ENCODE data around the gene ERF. TPM values are rescaled to one million over a fixed set of nuclear protein-coding genes. Genes with fewer than 3 reads are reported as not detected.
"Not testable (repeated sequence)": the region's sequence is repeated elsewhere in the genome, so short reads cannot be mapped to it uniquely, and the experiment has no call there.

Gene ERF
- polyA plus RNA-seq, 3 donors = 74.2 to 96.3 (median 86.2) TPM

DNA sequence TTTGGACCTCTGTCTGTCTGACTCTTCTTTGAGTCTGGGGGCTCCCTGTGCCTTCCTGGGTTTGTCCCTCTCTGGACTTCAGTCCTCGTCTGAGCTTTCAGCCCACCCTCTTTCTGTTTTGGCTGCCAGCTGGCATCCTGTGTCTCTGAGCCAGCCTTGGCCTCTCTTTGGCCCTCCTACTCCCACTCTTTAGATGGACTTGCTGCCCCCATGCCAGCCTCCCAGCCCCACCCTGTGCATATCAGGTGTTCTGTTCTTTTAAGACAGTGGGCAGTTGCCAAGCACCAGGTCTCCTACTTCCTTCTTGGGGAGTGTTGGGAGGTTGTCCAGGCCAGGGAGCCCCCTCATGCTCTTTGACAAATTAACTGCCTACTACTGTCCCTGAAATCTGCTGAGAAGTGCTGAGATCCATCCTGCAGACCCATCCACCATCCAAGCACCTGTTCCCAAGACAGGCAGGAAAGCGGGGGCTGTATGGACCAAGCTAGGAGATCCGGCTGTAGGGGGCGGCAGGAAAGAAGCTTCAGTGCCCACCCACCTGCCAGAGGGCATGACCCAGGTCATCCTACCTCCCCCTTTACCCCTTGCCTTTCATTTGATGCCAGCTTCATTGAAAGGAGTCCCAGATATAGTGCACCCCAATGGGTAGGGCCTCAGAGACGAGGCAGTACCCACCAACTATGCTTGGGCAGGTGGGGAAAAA is 23.7 kb upstream of the ERF start:
- DNase-seq = no peak

DNA sequence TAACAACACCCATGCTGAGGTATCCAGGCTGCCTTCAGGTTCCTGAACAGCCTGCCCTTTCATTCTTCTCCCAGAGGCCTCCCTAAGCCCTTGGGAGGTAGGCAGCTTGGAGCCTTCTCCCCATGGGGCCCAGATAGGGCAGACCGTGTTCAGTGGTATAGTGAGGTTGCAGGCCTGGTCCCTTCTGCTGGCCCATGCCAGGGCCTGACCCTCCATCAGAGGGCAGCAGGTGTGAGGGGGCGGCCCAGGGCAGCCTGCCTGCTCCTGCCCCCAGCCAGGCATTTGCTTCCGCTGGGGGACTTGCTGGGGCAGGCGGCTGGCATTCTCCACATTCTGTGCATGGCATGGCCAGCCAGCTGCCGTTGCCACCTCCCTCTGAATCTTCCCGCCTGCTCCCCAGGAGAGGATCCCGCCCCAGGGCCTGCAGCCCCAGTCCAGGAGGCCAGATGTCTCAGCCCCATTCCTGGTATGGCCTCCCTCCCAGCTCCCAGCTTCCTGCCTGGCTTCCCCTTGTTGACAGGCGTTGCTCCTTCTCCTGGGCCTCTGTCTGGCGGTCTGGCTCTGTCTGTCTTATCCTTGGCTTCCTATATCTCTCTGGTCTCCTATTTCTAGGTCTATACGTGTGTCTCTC is 23.0 kb upstream of the ERF start:
- no peak for DNase-seq

DNA sequence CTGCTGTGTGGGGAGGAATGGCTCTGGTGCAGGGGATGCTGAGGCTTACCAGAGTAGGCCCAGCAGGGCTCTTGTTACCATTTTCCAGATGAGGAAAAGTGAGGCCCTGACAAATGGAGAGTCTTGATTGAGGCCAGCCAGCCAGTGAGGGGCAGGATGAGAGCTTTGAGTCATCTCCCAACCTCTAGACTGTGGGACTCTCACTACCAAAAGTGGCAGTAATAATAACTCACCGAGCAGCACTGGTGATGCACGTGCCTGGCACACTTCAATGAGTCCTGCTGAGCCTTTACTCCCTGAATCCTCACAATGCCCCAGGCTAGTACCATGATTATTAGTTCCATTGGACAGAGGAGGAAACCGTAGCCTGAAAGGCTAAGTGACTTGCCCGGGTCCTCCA is 21.9 kb upstream of the ERF start:
- DNase-seq = no peak

DNA sequence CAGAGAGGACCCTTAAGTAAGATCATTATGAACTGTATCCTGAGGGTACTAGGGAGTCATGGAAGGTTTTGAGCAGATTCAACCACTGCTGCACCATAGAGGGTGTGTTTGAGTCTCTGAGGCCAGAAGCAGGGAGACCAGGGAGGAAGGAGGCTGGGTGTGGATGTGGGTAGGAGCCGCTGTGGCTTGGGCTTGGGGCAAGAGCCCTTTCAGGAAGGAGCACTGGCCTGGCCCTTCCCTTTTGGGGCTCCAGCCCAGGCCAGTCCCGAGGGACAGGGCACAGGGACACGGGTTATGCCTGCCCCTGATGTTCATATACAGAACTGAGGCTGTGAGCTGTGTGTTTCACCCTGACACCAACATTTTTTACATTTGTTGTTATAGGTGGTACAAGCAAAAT is 21.4 kb upstream of the ERF start:
- DNase-seq = no peak

DNA sequence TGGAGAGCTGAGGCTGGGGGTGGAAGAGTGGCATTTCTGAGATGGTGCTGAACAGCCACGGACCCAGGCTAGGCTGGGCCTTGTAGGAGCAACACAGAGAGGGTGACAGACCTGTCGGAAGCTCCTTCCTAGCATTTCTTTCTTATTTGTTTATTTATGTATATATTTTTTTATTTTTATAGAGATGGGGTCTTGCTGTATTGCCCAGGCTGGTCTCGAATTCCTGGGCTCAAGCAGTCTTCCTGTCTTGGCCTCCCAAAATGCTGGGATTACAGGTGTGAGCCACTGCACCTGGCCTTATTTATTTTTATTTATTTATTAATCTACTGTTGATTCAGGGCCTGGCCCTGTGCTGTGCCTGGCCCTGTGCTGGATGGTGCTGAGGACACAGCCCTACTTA is 20.6 kb upstream of the ERF start:
- DNase-seq = no peak

DNA sequence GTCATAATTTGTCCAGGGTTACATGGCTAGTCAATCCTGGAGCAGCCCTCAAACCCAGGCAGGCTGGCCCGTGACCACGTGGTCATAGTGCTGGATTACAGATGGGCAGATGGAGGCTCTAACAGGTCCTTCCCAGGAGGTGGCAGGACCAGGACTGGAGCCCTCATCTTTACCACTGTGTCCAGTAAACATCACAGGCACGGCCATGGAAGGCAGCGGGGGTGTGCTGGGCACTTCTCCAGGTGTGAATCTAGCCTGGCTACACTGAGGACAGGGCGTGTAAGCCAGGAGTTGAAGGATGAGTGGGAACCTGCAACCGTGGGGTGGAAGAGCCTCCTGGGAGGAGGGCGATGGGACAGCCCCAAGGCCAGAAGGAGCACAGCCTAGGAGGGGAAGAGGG is 20.2 kb upstream of the ERF start:
- no peak for DNase-seq

DNA sequence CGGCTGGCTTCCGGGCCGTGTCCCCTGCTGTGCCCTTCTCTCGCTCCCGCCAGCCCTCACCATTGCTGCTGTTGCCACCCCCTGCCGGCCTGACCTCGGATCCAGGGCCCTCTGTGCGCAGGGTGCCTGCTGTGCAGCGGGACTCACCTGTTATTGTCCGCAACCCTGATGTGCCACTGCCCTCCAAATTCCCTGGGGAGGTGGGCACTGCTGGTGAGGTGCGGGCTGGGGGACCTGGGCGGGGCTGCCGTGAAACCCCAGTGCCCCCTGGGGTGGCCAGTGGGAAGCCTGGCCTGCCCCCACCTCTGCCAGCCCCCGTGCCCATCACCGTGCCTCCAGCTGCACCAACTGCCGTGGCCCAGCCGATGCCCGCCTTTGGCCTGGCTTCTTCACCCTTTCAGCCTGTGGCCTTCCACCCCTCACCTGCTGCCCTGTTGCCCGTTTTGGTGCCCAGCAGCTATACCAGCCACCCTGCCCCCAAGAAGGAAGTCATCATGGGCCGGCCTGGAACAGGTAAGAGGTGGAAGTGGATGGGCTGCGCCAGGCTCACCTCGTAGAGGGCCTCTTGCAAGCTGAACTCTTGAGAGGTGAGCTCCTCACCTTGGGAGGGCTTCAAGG is 19.2 kb upstream of the ERF start:
- DNase-seq = no peak

DNA sequence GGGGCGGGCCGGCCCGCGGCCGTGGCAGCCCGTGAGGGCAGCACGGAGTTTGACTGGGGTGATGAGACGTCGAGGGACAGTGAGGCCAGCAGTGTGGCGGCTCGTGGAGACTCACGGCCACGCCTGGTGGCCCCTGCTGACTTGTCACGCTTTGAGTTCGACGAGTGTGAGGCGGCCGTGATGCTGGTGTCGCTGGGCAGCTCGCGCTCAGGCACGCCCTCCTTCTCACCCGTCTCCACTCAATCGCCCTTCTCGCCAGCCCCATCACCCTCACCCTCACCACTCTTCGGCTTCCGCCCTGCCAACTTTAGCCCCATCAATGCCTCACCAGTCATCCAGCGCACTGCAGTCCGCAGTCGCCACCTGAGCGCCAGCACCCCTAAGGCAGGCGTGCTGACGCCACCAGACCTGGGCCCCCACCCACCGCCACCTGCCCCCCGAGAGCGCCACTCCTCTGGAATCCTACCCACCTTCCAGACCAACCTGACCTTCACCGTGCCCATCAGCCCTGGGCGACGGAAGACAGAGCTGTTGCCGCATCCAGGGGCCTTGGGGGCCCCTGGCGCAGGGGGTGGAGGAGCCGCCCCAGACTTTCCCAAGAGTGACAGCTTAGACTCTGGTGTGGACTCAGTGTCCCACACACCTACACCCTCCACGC is 18.6 kb upstream of the ERF start:
- no peak for DNase-seq

DNA sequence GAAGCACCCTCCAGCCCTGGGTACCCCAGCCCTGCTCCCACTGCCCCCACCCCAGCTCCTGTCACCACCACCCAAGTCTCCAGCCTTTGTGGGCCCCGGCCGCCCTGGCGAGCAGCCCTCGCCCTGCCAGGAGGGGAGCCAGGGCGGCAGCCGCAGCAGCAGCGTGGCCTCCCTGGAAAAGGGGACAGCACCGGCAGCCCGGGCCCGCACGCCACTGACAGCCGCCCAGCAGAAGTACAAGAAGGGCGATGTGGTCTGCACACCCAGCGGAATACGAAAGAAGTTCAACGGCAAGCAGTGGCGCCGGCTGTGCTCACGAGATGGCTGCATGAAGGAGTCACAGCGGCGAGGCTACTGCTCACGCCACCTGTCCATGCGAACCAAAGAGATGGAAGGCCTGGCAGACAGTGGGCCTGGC is 18.1 kb upstream of the ERF start:
- DNase-seq = no peak

- no peak for DNase-seq
These were observed 17.6 kb upstream of the ERF start for GRCh38 chr19:42272535-42272897.

DNA sequence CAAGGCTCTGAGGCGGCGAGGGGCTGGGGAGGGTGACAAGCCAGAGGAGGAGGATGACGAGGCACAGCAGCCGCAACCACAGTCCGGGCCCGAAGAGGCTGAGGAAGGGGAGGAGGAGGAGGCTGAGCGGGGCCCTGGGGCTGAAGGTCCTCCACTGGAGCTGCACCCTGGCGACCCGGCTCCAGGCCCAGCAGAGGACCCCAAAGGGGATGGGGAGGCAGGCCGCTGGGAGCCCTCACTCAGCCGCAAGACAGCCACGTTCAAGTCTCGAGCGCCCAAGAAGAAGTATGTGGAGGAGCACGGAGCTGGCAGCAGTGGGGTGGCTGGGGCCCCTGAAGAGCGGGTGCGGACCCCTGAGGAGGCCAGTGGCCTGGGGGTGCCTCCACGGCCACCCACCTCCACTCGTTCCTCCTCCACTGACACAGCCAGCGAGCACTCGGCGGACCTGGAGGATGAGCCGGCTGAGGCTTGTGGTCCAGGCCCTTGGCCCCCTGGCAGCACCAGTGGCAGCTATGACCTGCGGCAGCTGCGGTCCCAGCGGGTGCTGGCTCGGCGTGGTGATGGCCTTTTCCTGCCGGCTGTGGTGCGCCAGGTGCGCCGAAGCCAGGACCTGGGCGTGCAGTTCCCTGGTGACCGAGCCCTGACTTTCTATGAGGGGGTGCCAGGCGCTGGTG is 17.1 kb upstream of the ERF start:
- no peak for DNase-seq

DNA sequence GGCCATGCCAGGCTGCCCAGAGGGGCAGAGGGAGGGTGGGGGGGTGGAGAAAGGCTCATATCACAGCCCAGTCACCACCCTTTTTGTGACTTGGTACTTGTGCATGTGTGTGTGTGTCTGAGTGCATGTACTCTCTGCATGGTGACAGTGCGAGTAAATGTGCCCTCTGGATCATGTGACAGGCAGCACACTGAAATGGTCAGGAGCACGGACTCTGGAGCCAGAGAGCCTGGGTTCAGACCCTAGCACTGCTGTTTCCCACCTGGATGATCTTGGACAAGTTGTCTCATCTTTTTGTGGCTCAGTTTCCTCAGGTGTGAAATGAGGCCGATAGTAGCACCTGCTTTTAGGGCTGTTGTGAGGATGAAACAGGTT is 16.1 kb upstream of the ERF start:
- no peak for DNase-seq

GRCh38 chr19:42270346-42271044 is 15.6 kb upstream of the ERF start:
- no peak for DNase-seq

- DNase-seq = no peak
These were observed 14.8 kb upstream of the ERF start for GRCh38 chr19:42269478-42270345.

DNA sequence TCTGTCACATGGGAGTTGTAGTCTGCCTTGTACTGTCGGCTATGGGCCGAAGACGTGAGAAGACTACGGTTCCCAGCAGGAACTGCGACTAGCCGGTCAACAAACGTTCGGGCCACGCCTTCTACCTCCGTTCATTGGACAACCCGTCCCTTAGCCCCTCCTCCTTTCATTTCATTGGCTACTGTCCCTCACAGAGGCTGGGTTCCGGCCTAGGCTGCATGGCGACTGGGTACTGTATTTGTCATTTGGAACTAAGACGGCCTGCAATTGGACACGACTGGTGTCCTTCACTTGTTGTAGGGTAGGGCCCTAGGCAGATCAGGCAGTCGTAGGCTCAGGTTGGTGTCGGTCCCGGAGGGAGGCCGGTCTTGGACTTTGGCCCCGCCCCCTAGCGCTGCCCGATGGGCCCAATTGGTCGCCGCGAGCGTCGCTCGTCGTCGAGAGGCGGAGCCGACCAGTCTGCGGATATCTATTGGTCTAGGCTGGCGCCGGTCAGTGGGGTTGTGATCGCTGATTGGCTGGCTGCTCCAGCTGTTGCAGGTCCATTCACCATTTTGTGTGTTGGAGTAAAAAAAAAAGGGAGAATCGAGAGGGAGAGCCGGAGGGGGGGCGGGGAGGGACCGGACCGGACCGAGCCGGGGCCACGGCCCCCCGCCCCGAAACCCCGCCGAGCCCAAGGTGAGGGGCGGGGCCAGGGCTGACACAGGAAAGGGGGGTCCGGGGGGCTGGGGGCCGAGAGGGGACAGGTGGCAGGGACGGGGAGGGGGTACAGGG is 14.0 kb upstream of the ERF start, which contains the start of gene CIC:
TSS of gene CIC (plus strand) at position 549 of the 774 bp plus-strand sequence. CDS start 2,532 bp downstream, outside the sequence.
- DNase-seq = peak; percentile 100

- peak; percentile 100 for DNase-seq
These were observed 13.3 kb upstream of the ERF start for GRCh38 chr19:42268142-42268703.

DNA sequence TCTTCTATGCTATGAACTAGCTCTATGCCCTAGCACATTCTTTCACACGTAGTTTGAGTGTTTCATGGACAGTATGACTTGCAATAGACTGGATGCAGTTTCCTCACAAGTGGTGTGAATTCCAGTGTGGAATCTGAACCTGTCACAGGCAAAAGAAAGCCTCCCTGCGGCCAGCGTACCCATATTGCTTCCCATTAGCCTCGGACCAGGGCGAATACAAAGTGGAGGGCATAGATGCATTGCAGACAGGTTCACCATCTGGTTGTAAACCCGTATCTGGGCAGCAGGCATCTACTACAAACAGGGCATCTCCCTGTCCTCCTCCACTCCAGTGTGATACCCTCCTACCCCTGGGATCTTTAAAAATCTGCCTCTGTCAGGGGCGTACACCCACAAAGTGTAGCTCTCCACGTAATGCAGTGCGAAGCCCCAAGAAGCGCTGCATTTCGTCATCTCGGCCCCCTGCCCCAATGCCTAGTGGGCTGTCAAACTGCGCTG is 12.8 kb upstream of the ERF start:
- DNase-seq = no peak

DNA sequence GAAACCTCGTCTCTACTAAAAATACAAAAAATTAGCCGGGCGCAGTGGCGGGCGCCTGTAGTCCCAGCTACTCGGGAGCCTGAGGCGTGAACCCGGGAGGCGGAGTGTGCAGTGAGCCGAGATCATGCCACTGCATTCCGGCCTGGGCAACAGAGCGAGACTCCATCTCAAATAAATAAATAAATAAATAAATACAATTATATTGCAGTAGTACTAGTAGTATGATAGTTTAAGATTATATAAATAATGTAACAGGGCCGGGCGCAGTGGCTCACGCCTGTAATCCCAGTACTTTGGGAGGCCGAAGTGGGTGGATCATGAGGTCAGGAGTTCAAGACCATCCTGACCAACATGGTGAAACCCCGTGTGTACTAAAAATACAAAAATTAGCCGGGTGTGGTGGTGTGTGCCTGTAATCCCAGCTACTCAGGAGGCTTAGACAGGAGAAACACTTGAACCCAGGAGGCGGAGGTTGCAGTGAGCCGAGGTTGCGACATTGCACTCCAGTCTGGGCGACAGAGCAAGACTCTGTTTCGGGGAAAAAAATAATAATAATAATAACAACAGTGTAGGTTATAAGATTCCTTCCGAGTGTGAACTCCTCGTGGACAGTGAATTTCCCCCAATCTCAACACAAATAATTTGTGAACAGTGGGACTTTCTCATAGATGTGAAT is 12.1 kb upstream of the ERF start:
- DNase-seq = not testable (repeated sequence)

DNA sequence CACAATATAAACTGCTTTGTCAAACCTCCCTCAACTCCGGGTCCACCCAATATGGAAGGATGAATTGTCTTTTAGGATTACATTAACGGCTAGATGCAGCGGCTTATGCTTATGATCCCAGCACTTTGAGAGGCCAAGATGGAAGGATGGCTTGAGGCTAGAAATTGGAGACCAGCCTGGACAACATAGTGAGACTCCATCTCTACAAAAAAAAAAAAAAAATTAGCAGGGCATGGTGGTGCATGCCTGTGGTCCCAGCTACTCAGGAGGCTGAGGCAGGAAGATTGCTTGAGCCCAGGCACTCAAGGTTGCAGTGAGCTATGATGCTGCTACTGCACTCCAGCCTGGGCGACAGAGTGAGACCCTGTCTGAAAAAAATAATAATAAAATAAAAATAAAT is 11.2 kb upstream of the ERF start:
- DNase-seq = not testable (repeated sequence)
